Activated naive CD4-positive, alpha-beta T cell treated with anti-CD3 and anti-CD28 coated beads for 36 hours (primary cell): ENCODE results near the gene MPHOSPH9. TPM values are rescaled to one million over a fixed set of nuclear protein-coding genes. Genes with fewer than 3 reads are reported as not detected.
A peak's percentile ranks its signal among the peaks of the same experiment; 100 is the strongest.
"Not testable (repeated sequence)": the region's sequence is repeated elsewhere in the genome, so short reads cannot be mapped to it uniquely, and the experiment has no call there.

Experiments
- CTCF ChIA-PET: fragments of 350-600 bp; sonication (Branson Sonifier 250); formaldehyde crosslinking; loops from one replicate; lab custom pipeline; 2021; ENCODE audit warnings: antibody characterized with exemption; lab: Charles Lee
- DNase-seq: peaks from one replicate; pipeline ENCODE4 v3.0.0-alpha.2; 2020
- H3K27ac Mint-ChIP-seq: one replicate; pipeline ENCODE4 v1.8.0; 2021; ENCODE audit warnings: mild to moderate bottlenecking, mixed read lengths
- H3K27me3 Mint-ChIP-seq: one replicate; pipeline ENCODE4 v1.8.0; 2021; ENCODE audit warnings: low read depth, mixed read lengths
- H3K36me3 Mint-ChIP-seq: one replicate; pipeline ENCODE4 v1.8.0; 2021; ENCODE audit warnings: low read depth, mixed read lengths
- H3K4me1 Mint-ChIP-seq: one replicate; pipeline ENCODE4 v1.8.0; 2021; ENCODE audit warnings: low read depth, mixed read lengths
- H3K4me3 Mint-ChIP-seq: one replicate; pipeline ENCODE4 v1.8.0; 2021; ENCODE audit warnings: mild to moderate bottlenecking, moderate library complexity, mixed read lengths
- H3K9me3 Mint-ChIP-seq: one replicate; pipeline ENCODE4 v1.8.0; 2021; ENCODE audit warnings: mixed read lengths
- intact Hi-C: fragments of 100-400 bp; cut with micrococcal nuclease; formaldehyde crosslinking; loops from one replicate; pipeline ENCODE4 v1.15.1; 2023
- total RNA-seq, 2 experiments: library from RNA; stranded (reverse); gene quantifications; one replicate each; pipeline ENCODE4 v1.2.3, GENCODE V29; 2021

MPHOSPH9 gene
- total RNA-seq, 2 experiments from 2014 or later: 111 to 114 TPM

- Mint-ChIP-seq H3K27me3 (no peaks in the 10 kb centered on the region), H3K9me3 (no peaks in the 10 kb centered on the region), H3K27ac (peak overlapping the region; percentile 91), H3K4me1 (peaks cover 59% of the 10 kb centered on the region), H3K36me3 (peaks cover 53% of the 10 kb centered on the region), H3K4me3 (peak overlapping the region; percentile 41)
- intact Hi-C loops: loop anchor here (1.0 to 10.0 kb wide), 3 partner anchors 163 to 476 kb away; partner anchors contain the start of gene ATP6V0A2
- no peak for DNase-seq
- CTCF ChIA-PET: interaction anchor here (0.7 to 3.6 kb wide), 22 partner anchors 10 to 405 kb away, joined by 3 to 44 read pairs (median 4); no protein-coding TSS in a partner anchor
Measured at GRCh38 chr12:123238330-123238682, 5.4 kb upstream of the MPHOSPH9 start.

GRCh38 chr12:123237646-123238329, 4.8 kb upstream of the MPHOSPH9 start:
- no peaks in the 10 kb centered on the region for H3K27me3 Mint-ChIP-seq
- CTCF ChIA-PET: interaction anchor here (0.6 to 3.6 kb wide), 32 partner anchors 9 to 404 kb away, joined by 3 to 44 read pairs (median 4); no protein-coding TSS in a partner anchor
- intact Hi-C loops: loop anchor here (1.0 to 10.0 kb wide), 6 partner anchors 128 to 477 kb away; partner anchors contain the start of genes ATP6V0A2 and OGFOD2
- H3K27ac Mint-ChIP-seq: peak overlapping the region; percentile 91
- H3K9me3 Mint-ChIP-seq: no peaks in the 10 kb centered on the region
- peaks cover 58% of the 10 kb centered on the region for H3K4me1 Mint-ChIP-seq
- peak overlapping the region; percentile 41 for H3K4me3 Mint-ChIP-seq
- peaks cover 56% of the 10 kb centered on the region for H3K36me3 Mint-ChIP-seq
- DNase-seq: peak; percentile 84

- no peak for DNase-seq
- H3K4me3 Mint-ChIP-seq: peak overlapping the region; percentile 96
- intact Hi-C loops: loop anchor here (1.0 to 10.0 kb wide), 13 partner anchors 10 to 706 kb away; partner anchors contain the start of genes ABCB9, ATP6V0A2, KNTC1 and PITPNM2
- no peaks in the 10 kb centered on the region for H3K27me3 Mint-ChIP-seq
- peak overlapping the region; percentile 99 for H3K27ac Mint-ChIP-seq
- H3K9me3 Mint-ChIP-seq: no peaks in the 10 kb centered on the region
- H3K36me3 Mint-ChIP-seq: peaks cover 46% of the 10 kb centered on the region
- CTCF ChIA-PET: interaction anchor here (0.5 to 2.3 kb wide), 11 partner anchors 11 to 349 kb away, joined by 3 to 6 read pairs (median 3); no protein-coding TSS in a partner anchor
- H3K4me1 Mint-ChIP-seq: peaks cover 60% of the 10 kb centered on the region
Measured at GRCh38 chr12:123233505-123234308, 766 bp upstream of the MPHOSPH9 start.

GRCh38 chr12:123232472-123232806, 502 bp downstream of the MPHOSPH9 start:
- no peaks in the 10 kb centered on the region for H3K27me3 Mint-ChIP-seq
- no peaks in the 10 kb centered on the region for H3K9me3 Mint-ChIP-seq
- H3K27ac Mint-ChIP-seq: peak overlapping the region; percentile 99
- H3K4me3 Mint-ChIP-seq: peak overlapping the region; percentile 96
- no peak for DNase-seq
- peaks cover 44% of the 10 kb centered on the region for H3K36me3 Mint-ChIP-seq
- intact Hi-C loops: loop anchor here (1.0 to 10.0 kb wide), 8 partner anchors 32 to 705 kb away; partner anchors contain the start of genes ATP6V0A2, KNTC1, PITPNM2 and RSRC2
- CTCF ChIA-PET: interaction anchor here (0.6 to 2.3 kb wide), 11 partner anchors 9 to 350 kb away, joined by 3 to 6 read pairs (median 3); partner anchors contain the start of gene PITPNM2
- peaks cover 58% of the 10 kb centered on the region for H3K4me1 Mint-ChIP-seq

GRCh38 chr12:123231931-123232330, 1.0 kb downstream of the MPHOSPH9 start:
- CTCF ChIA-PET: interaction anchor here (0.6 to 2.3 kb wide), 8 partner anchors 8 to 350 kb away, joined by 3 to 6 read pairs (median 3); partner anchors contain the start of gene PITPNM2

GRCh38 chr12:123229051-123229450, 3.9 kb downstream of the MPHOSPH9 start:
- intact Hi-C loops: no loop called here
- CTCF ChIA-PET: interaction anchor here (0.7 to 2.2 kb wide), 2 partner anchors 9 to 191 kb away, joined by 5 to 12 read pairs; no protein-coding TSS in a partner anchor
- H3K4me3 Mint-ChIP-seq: peak overlapping the region; percentile 65
- H3K27me3 Mint-ChIP-seq: no peaks in the 10 kb centered on the region
- H3K36me3 Mint-ChIP-seq: peaks cover 34% of the 10 kb centered on the region
- peak overlapping the region; percentile 80 for H3K27ac Mint-ChIP-seq
- no peaks in the 10 kb centered on the region for H3K9me3 Mint-ChIP-seq
- DNase-seq: no peak
- peaks cover 50% of the 10 kb centered on the region for H3K4me1 Mint-ChIP-seq

More at GRCh38 chr12:123231931-123232330, 1.0 kb downstream of the MPHOSPH9 start:
- Mint-ChIP-seq H3K36me3 (peaks cover 41% of the 10 kb centered on the region), H3K9me3 (no peaks in the 10 kb centered on the region), H3K27ac (peak overlapping the region; percentile 99), H3K4me3 (peak overlapping the region; percentile 96), H3K27me3 (no peaks in the 10 kb centered on the region), H3K4me1 (peaks cover 54% of the 10 kb centered on the region)
- intact Hi-C loops: loop anchor here (1.0 to 10.0 kb wide), 8 partner anchors 31 to 705 kb away; partner anchors contain the start of genes ATP6V0A2, KNTC1, PITPNM2 and RSRC2
- no peak for DNase-seq

GRCh38 chr12:123227581-123228258, 5.2 kb downstream of the MPHOSPH9 start:
- peaks cover 58% of the 10 kb centered on the region for H3K4me1 Mint-ChIP-seq
- CTCF ChIA-PET: interaction anchor here (0.6 to 2.2 kb wide), 2 partner anchors 10 to 468 kb away, joined by 5 to 12 read pairs; no protein-coding TSS in a partner anchor
- H3K27ac Mint-ChIP-seq: no peak overlapping the region
- H3K4me3 Mint-ChIP-seq: no peak overlapping the region
- intact Hi-C loops: no loop called here
- H3K36me3 Mint-ChIP-seq: peaks cover 27% of the 10 kb centered on the region
- DNase-seq: no peak
- no peaks in the 10 kb centered on the region for H3K27me3 Mint-ChIP-seq
- H3K9me3 Mint-ChIP-seq: no peaks in the 10 kb centered on the region

GRCh38 chr12:123225443-123225842, 7.5 kb downstream of the MPHOSPH9 start:
- Mint-ChIP-seq H3K27me3 (no peaks in the 10 kb centered on the region), H3K9me3 (no peaks in the 10 kb centered on the region), H3K4me1 (peaks cover 50% of the 10 kb centered on the region), H3K4me3 (no peak overlapping the region), H3K36me3 (peaks cover 35% of the 10 kb centered on the region), H3K27ac (peak overlapping the region; percentile 1)
- DNase-seq: no peak
- intact Hi-C loops: no loop called here
- CTCF ChIA-PET: interaction anchor here (1.2 to 4.5 kb wide), 2 partner anchors 10 to 13 kb away, joined by 4 to 23 read pairs; no protein-coding TSS in a partner anchor

- intact Hi-C loops: loop anchor here (1.0 kb wide), 1 partner anchor 10 kb away; the partner anchor contains the start of genes MPHOSPH9 and MTRFR
- Mint-ChIP-seq H3K27ac (peak overlapping the region; percentile 28), H3K36me3 (peaks cover 44% of the 10 kb centered on the region), H3K4me1 (peaks cover 35% of the 10 kb centered on the region), H3K4me3 (peak overlapping the region; percentile 8), H3K27me3 (no peaks in the 10 kb centered on the region), H3K9me3 (no peaks in the 10 kb centered on the region)
- peak; percentile 73 for DNase-seq
- CTCF ChIA-PET: interaction anchor here (0.7 to 4.5 kb wide), 4 partner anchors 8 to 213 kb away, joined by 3 to 23 read pairs (median 6); partner anchors contain the start of genes MPHOSPH9 and MTRFR
Measured at GRCh38 chr12:123223241-123223668, 9.7 kb downstream of the MPHOSPH9 start.

- H3K4me1 Mint-ChIP-seq, H3K9me3 Mint-ChIP-seq, intact Hi-C loops, DNase-seq, H3K27ac Mint-ChIP-seq, CTCF ChIA-PET, H3K27me3 Mint-ChIP-seq, H3K4me3 Mint-ChIP-seq: not testable (repeated sequence)
- H3K36me3 Mint-ChIP-seq: peaks cover 25% of the 10 kb centered on the region
Measured at GRCh38 chr12:123207815-123208214, 25.1 kb downstream of the MPHOSPH9 start.

- H3K9me3 Mint-ChIP-seq, intact Hi-C loops, H3K27me3 Mint-ChIP-seq, DNase-seq, H3K27ac Mint-ChIP-seq, H3K4me3 Mint-ChIP-seq, H3K4me1 Mint-ChIP-seq, CTCF ChIA-PET: not testable (repeated sequence)
- peaks cover 27% of the 10 kb centered on the region for H3K36me3 Mint-ChIP-seq
Measured at GRCh38 chr12:123206794-123207193, 26.1 kb downstream of the MPHOSPH9 start.
